Measurements from ENCODE around the gene SYTL2. TPM values are rescaled to one million over a fixed set of nuclear protein-coding genes. Genes with fewer than 3 reads are reported as not detected.

Gene SYTL2
- total and polyA plus RNA-seq, 2 experiments from 2014 or later, result 3.4 to 7.2 TPM

DNA sequence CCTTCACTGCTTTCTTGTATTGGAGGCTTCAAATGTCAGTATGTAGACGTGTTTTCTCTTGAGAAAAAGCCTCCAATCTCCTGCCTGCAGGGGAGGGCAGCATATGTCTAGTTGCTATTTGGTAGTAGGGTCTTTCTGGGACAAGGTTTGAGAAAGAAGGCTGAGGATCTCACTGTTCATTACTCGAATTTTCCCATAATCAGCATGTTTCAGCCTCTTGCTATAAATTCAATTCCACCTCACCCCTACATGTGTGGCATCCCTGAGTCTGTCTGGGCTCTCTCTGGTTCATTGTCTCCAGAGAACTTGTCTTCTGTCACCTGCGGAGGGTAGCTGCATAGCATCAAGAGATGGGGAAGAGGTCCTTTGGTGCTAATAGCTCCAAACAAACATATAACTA is 24.8 kb upstream of the SYTL2 start (continued):
- TF ChIP-seq, protein P1, sequence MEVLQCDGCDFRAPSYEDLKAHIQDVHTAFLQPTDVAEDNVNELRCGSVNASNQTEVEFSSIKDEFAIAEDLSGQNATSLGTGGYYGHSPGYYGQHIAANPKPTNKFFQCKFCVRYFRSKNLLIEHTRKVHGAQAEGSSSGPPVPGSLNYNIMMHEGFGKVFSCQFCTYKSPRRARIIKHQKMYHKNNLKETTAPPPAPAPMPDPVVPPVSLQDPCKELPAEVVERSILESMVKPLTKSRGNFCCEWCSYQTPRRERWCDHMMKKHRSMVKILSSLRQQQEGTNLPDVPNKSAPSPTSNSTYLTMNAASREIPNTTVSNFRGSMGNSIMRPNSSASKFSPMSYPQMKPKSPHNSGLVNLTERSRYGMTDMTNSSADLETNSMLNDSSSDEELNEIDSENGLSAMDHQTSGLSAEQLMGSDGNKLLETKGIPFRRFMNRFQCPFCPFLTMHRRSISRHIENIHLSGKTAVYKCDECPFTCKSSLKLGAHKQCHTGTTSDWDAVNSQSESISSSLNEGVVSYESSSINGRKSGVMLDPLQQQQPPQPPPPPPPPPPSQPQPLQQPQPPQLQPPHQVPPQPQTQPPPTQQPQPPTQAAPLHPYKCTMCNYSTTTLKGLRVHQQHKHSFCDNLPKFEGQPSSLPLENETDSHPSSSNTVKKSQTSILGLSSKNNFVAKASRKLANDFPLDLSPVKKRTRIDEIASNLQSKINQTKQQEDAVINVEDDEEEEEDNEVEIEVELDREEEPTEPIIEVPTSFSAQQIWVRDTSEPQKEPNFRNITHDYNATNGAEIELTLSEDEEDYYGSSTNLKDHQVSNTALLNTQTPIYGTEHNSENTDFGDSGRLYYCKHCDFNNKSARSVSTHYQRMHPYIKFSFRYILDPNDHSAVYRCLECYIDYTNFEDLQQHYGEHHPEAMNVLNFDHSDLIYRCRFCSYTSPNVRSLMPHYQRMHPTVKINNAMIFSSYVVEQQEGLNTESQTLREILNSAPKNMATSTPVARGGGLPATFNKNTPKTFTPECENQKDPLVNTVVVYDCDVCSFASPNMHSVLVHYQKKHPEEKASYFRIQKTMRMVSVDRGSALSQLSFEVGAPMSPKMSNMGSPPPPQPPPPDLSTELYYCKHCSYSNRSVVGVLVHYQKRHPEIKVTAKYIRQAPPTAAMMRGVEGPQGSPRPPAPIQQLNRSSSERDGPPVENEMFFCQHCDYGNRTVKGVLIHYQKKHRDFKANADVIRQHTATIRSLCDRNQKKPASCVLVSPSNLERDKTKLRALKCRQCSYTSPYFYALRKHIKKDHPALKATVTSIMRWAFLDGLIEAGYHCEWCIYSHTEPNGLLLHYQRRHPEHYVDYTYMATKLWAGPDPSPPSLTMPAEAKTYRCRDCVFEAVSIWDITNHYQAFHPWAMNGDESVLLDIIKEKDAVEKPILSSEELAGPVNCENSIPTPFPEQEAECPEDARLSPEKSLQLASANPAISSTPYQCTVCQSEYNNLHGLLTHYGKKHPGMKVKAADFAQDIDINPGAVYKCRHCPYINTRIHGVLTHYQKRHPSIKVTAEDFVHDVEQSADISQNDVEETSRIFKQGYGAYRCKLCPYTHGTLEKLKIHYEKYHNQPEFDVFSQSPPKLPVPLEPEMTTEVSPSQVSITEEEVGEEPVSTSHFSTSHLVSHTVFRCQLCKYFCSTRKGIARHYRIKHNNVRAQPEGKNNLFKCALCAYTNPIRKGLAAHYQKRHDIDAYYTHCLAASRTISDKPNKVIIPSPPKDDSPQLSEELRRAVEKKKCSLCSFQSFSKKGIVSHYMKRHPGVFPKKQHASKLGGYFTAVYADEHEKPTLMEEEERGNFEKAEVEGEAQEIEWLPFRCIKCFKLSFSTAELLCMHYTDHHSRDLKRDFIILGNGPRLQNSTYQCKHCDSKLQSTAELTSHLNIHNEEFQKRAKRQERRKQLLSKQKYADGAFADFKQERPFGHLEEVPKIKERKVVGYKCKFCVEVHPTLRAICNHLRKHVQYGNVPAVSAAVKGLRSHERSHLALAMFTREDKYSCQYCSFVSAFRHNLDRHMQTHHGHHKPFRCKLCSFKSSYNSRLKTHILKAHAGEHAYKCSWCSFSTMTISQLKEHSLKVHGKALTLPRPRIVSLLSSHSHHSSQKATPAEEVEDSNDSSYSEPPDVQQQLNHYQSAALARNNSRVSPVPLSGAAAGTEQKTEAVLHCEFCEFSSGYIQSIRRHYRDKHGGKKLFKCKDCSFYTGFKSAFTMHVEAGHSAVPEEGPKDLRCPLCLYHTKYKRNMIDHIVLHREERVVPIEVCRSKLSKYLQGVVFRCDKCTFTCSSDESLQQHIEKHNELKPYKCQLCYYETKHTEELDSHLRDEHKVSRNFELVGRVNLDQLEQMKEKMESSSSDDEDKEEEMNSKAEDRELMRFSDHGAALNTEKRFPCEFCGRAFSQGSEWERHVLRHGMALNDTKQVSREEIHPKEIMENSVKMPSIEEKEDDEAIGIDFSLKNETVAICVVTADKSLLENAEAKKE (CRISPR knock-in tag; IDR thresholded peaks at IDR 0.05), result no peak
- TF ChIP-seq CREB1 (CRISPR knock-in tag; IDR thresholded peaks at IDR 0.05; ENCODE audit: low read depth), result no peak

DNA sequence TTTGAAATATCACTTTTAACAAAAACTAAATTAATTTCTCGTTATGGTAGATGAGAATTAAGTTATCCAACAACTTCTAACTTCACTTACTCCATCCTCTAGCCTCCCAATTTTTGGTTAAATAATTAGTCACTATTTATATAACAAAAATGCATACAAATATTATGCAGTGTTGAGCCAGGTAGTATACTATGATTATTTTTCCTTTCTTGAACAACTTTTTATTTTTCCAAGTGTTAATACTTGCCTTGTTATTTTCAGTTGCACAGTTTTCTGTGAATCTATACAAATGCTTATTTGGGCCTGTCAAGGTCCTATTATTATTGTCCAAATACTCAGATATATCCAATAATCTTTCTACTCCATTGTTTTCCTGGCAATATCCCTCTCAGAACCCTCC is 24.3 kb upstream of the SYTL2 start:
- no peaks in the 10 kb centered on the region for H3F3A ChIP-seq (replicated peaks; ENCODE audit: low read depth)
- no peak overlapping the region for H2AFZ ChIP-seq
- Mint-ChIP-seq H3K4me3 (no peak overlapping the region), H3K27ac (no peak overlapping the region), H3K9me3 (no peaks in the 10 kb centered on the region), H3K36me3 (ENCODE audit: low read depth) (peaks cover 4% of the 10 kb centered on the region; the same call in 1 of the 3 replicates), H3K27me3 (ENCODE audit: insufficient read depth, low read depth, poor library complexity) (peaks cover 3% of the 10 kb centered on the region), H3K4me1 (peaks cover 3% of the 10 kb centered on the region; the same call in 2 of the 3 replicates)
- peaks cover 3% of the 10 kb centered on the region; the same call in 1 of the 2 replicates for H3K4me1 ChIP-seq (ENCODE audit: insufficient read depth)
- no peaks in the 10 kb centered on the region for H3K27me3 ChIP-seq (ENCODE audit: insufficient read depth)
- no peak overlapping the region for H3K4me3 ChIP-seq
- DNase-seq (ENCODE audit: low spot score), result no peak
- ATAC-seq, result no peak
- H3K27ac ChIP-seq (ENCODE audit: low read depth), result no peak overlapping the region
- H4K20me1 ChIP-seq (replicated peaks; ENCODE audit: insufficient read depth), result no peaks in the 10 kb centered on the region
- no peaks in the 10 kb centered on the region for H3K36me3 ChIP-seq (ENCODE audit: insufficient read depth)
- H3K4me2 ChIP-seq, result no peak overlapping the region
- H3K9me2 ChIP-seq (ENCODE audit: insufficient read depth), result no peaks in the 10 kb centered on the region
- H3K79me2 ChIP-seq (replicated peaks; ENCODE audit: insufficient read depth), result no peaks in the 10 kb centered on the region
- TF ChIP-seq ZNF114 (CRISPR knock-in tag; IDR thresholded peaks at IDR 0.05), result no peak
- no peak for TF ChIP-seq STAT1 (IDR thresholded peaks at IDR 0.05; ENCODE audit: unreplicated experiment)
- TF ChIP-seq NANOG (IDR thresholded peaks at IDR 0.05; ENCODE audit: borderline replicate concordance), result no peak
- TF ChIP-seq EZH2phosphoT487 (IDR thresholded peaks at IDR 0.05; ENCODE audit: unreplicated experiment), result no peak
- TF ChIP-seq, protein P2, sequence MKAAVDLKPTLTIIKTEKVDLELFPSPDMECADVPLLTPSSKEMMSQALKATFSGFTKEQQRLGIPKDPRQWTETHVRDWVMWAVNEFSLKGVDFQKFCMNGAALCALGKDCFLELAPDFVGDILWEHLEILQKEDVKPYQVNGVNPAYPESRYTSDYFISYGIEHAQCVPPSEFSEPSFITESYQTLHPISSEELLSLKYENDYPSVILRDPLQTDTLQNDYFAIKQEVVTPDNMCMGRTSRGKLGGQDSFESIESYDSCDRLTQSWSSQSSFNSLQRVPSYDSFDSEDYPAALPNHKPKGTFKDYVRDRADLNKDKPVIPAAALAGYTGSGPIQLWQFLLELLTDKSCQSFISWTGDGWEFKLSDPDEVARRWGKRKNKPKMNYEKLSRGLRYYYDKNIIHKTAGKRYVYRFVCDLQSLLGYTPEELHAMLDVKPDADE (IDR thresholded peaks at IDR 0.05), result no peak
- TF ChIP-seq, protein P1 (CRISPR knock-in tag; IDR thresholded peaks at IDR 0.05), result no peak
- TF ChIP-seq POLR2AphosphoS5 (IDR thresholded peaks at IDR 0.05; ENCODE audit: low read depth), result no peak
- TF ChIP-seq JUNB (IDR thresholded peaks at IDR 0.05; ENCODE audit: unreplicated experiment), result no peak

Data from GM23338 (cell line).